GM03348 (cell line): ENCODE results near the gene SAP25.
"Not testable (repeated sequence)": the region's sequence is repeated elsewhere in the genome, so short reads cannot be mapped to it uniquely, and the experiment has no call there.

Experiments
- DNase-seq: peaks from one replicate; pipeline ENCODE4 v3.0.0; 2012; ENCODE audit warnings: low spot score

The SAP25 gene

GRCh38 chr7:100535982-100536381 is 37.7 kb downstream of the SAP25 start:
- DNase-seq, result not testable (repeated sequence)

GRCh38 chr7:100532165-100533022 is 41.3 kb downstream of the SAP25 start:
- no peak for DNase-seq

GRCh38 chr7:100528108-100528866 is 45.4 kb downstream of the SAP25 start:
- not testable (repeated sequence) for DNase-seq

GRCh38 chr7:100523192-100523591 is 50.5 kb downstream of the SAP25 start:
- DNase-seq, result not testable (repeated sequence)
